ENCODE data around the gene CX3CL1. TPM values are rescaled to one million over a fixed set of nuclear protein-coding genes. Genes with fewer than 3 reads are reported as not detected.

Gene CX3CL1
- total and polyA plus RNA-seq, 9 of the 15 experiments (the other 6 are each of a cell fraction or from before 2014, with no cell fraction given), result 0.09 TPM; not detected in 8

GRCh38 chr16:57407521-57408353 is 35.4 kb downstream of the CX3CL1 start (continued):
- no peak for TF ChIP-seq ZBED1 (IDR thresholded peaks at IDR 0.05)
- TF ChIP-seq, protein P1, sequence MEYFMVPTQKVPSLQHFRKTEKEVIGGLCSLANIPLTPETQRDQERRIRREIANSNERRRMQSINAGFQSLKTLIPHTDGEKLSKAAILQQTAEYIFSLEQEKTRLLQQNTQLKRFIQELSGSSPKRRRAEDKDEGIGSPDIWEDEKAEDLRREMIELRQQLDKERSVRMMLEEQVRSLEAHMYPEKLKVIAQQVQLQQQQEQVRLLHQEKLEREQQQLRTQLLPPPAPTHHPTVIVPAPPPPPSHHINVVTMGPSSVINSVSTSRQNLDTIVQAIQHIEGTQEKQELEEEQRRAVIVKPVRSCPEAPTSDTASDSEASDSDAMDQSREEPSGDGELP (CRISPR knock-in tag; IDR thresholded peaks at IDR 0.05; ENCODE audit: borderline replicate concordance), result no peak
- TF ChIP-seq ZNF41 (CRISPR knock-in tag; conservative IDR thresholded peaks at IDR 0.05), result no peak

DNA sequence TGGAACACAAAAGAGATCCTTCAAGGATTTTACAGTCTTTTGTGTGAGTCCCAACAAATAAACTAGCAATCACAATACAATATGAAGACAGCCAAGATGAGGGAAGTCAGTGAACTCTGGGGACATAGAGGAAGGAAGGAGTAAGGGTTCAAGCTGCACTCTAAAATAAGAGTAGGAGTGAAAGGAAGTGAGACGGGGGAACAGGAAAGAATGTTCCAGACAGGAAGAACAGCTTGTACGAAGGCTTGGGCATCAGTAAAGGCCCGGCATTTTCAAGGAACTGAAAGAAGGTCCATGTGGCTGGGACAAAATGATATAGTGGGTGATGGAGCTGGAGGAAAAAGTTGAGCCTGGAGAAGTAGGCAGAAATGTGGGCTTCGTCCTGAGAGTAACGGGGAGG is 36.8 kb downstream of the CX3CL1 start:
- POLR2A ChIA-PET, result no interaction called here
- no peak for ATAC-seq
- Histone ChIP-seq H3K4me2 (ENCODE audit: insufficient read depth, low read length) (no peak overlapping the region), H3K79me2 (ENCODE audit: control insufficient read depth, insufficient read depth, low read length) (no peaks in the 10 kb centered on the region), H3K36me3 (ENCODE audit: control insufficient read depth, insufficient read depth, low read length) (no peaks in the 10 kb centered on the region), H3K4me3 (no peak overlapping the region), H3K9ac (ENCODE audit: insufficient read depth in 1 of 2, low read depth in 2 of 2, low read length in 2 of 2) (no peak overlapping the region), H3K27me3 (ENCODE audit: control insufficient read depth in 2 of 2, insufficient read depth in 2 of 2, low read length in 2 of 2) (peaks cover 11 to 61% of the 10 kb centered on the region in 2 experiments; a peak in 4 of 5 replicates), H3K27ac (ENCODE audit: extremely low read depth, low read depth, low read length) (no peak overlapping the region), H4K20me1 (replicated peaks; ENCODE audit: control insufficient read depth, insufficient read depth, low read length) (no peaks in the 10 kb centered on the region), H3K4me1 (replicated peaks in 1 of 2; ENCODE audit: control insufficient read depth in 2 of 2, insufficient read depth in 2 of 2, low read length in 2 of 2) (peaks cover 0 to 5% of the 10 kb centered on the region in 2 experiments; a peak in 1 of 5 replicates), H2AFZ (ENCODE audit: low read depth, low read length) (no peak overlapping the region), H3K9me1 (ENCODE audit: control insufficient read depth, insufficient read depth, low read length) (no peaks in the 10 kb centered on the region), H3K9me3 (replicated peaks; ENCODE audit: control insufficient read depth, insufficient read depth, low read depth, low read length) (no peaks in the 10 kb centered on the region)
- CTCF ChIA-PET (ENCODE audit: low intra/inter-chr PET ratio), result no interaction called here
- in situ Hi-C loops (cut with MboI), result no loop called here
- TF ChIP-seq U2AF2 (optimal IDR thresholded peaks at IDR 0.05; ENCODE audit: low read depth, low read length) (no peak), TRIM24 (IDR thresholded peaks at IDR 0.05) (no peak), STAT5A (IDR thresholded peaks at IDR 0.05; ENCODE audit: borderline replicate concordance, low read length) (no peak), SNIP1 (IDR thresholded peaks at IDR 0.05; ENCODE audit: low read depth) (no peak), PHF8 (IDR thresholded peaks at IDR 0.05; ENCODE audit: borderline replicate concordance, low read length) (no peak), NBN (IDR thresholded peaks at IDR 0.05; ENCODE audit: low read depth) (no peak), ZKSCAN1 (IDR thresholded peaks at IDR 0.05; ENCODE audit: low read depth, low read length) (no peak), NFE2 (IDR thresholded peaks at IDR 0.05; ENCODE audit: low read depth) (no peak), GATAD2B (IDR thresholded peaks at IDR 0.05; ENCODE audit: borderline replicate concordance) (no peak), HMGN3 (IDR thresholded peaks at IDR 0.05; ENCODE audit: borderline replicate concordance, extremely low read depth, insufficient read length, low read depth, low read length) (no peak), L3MBTL2 (IDR thresholded peaks at IDR 0.05) (no peak), ZNF785 (CRISPR knock-in tag; IDR thresholded peaks at IDR 0.05) (no peak)
- TF ChIP-seq, protein P2, sequence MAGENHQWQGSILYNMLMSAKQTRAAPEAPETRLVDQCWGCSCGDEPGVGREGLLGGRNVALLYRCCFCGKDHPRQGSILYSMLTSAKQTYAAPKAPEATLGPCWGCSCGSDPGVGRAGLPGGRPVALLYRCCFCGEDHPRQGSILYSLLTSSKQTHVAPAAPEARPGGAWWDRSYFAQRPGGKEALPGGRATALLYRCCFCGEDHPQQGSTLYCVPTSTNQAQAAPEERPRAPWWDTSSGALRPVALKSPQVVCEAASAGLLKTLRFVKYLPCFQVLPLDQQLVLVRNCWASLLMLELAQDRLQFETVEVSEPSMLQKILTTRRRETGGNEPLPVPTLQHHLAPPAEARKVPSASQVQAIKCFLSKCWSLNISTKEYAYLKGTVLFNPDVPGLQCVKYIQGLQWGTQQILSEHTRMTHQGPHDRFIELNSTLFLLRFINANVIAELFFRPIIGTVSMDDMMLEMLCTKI (IDR thresholded peaks at IDR 0.05; ENCODE audit: partially characterized antibody), result no peak
- TF ChIP-seq, protein P3, sequence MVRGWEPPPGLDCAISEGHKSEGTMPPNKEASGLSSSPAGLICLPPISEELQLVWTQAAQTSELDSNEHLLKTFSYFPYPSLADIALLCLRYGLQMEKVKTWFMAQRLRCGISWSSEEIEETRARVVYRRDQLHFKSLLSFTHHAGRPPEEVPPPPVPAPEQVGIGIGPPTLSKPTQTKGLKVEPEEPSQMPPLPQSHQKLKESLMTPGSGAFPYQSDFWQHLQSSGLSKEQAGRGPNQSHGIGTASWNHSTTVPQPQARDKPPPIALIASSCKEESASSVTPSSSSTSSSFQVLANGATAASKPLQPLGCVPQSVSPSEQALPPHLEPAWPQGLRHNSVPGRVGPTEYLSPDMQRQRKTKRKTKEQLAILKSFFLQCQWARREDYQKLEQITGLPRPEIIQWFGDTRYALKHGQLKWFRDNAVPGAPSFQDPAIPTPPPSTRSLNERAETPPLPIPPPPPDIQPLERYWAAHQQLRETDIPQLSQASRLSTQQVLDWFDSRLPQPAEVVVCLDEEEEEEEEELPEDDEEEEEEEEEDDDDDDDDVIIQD (CRISPR knock-in tag; IDR thresholded peaks at IDR 0.05), result no peak
- TF ChIP-seq, protein P4, sequence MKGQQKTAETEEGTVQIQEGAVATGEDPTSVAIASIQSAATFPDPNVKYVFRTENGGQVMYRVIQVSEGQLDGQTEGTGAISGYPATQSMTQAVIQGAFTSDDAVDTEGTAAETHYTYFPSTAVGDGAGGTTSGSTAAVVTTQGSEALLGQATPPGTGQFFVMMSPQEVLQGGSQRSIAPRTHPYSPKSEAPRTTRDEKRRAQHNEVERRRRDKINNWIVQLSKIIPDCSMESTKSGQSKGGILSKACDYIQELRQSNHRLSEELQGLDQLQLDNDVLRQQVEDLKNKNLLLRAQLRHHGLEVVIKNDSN (CRISPR knock-in tag; IDR thresholded peaks at IDR 0.05), result no peak
- BruUV-seq (replicated peaks), result no TSS peak
- intact Hi-C loops (cut with micrococcal nuclease), result no loop called here
- 0% methylated on average over 5 of the region's 5 CpGs for WGBS (ENCODE audit: insufficient coverage, low coverage, missing lambda C conversion rate)
- no peak for DNase-seq (ENCODE audit: extremely low read depth in 1 of 4, low spot score in 3 of 4)
- no peak for FAIRE-seq

All from K562 (cell line).